ENCODE data around the gene CASQ2.

DNA sequence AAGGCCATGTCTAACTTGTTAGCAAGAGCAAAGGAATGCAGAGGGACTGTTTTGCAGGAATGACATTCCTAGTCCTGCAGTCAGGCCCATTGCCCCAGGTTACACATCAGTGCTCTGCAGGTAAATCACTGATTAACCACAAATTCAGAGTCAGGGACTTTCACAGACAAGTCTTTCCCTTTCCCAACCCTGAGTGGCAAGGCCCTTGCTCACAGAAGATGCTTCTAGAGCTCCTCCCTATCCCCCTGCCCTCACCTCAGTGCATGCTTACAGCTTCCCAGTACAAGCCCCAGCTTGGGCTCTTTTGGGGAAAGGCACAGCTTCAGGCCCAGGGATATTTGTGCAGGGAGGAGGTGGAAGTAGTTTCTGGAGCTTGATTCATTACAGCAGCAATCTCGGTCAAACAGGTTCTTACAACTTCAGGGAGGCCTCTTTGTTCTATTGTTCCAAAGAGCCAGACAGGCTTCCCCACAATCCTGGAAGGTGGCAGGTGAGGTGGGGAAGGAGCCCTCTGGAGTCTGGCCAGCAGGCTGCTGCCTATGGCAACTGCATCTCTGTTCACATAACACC lies 53.9 kb downstream of the CASQ2 start:
- TF ChIP-seq, protein P1, sequence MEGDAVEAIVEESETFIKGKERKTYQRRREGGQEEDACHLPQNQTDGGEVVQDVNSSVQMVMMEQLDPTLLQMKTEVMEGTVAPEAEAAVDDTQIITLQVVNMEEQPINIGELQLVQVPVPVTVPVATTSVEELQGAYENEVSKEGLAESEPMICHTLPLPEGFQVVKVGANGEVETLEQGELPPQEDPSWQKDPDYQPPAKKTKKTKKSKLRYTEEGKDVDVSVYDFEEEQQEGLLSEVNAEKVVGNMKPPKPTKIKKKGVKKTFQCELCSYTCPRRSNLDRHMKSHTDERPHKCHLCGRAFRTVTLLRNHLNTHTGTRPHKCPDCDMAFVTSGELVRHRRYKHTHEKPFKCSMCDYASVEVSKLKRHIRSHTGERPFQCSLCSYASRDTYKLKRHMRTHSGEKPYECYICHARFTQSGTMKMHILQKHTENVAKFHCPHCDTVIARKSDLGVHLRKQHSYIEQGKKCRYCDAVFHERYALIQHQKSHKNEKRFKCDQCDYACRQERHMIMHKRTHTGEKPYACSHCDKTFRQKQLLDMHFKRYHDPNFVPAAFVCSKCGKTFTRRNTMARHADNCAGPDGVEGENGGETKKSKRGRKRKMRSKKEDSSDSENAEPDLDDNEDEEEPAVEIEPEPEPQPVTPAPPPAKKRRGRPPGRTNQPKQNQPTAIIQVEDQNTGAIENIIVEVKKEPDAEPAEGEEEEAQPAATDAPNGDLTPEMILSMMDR (IDR thresholded peaks at IDR 0.05), result peak in 1 of 7 experiments; percentile 8
- no peak for TF ChIP-seq POLR2A (IDR thresholded peaks at IDR 0.05)
- peak in 2 of 3 donors; percentile 37 to 59 for TF ChIP-seq POLR2AphosphoS5 (IDR thresholded peaks at IDR 0.05)
- no peak for TF ChIP-seq EP300 (IDR thresholded peaks at IDR 0.05)
